Measurements from ENCODE around the gene PDHX.

GRCh38 chr11:34916015-34916842 is at the start of gene PDHX, which contains the start of gene APIP:
- TF ChIP-seq REST (IDR thresholded peaks at IDR 0.05; ENCODE audit: low read depth) (no peak), EP300 (IDR thresholded peaks at IDR 0.05; ENCODE audit: borderline replicate concordance) (no peak; the same call in 1 of the 2 replicates), RAD21 (IDR thresholded peaks at IDR 0.05; ENCODE audit: low read depth) (no peak), MAX (IDR thresholded peaks at IDR 0.05) (peak; percentile 45), TAF1 (IDR thresholded peaks at IDR 0.05; ENCODE audit: low read depth) (peak; percentile 76), CEBPB (IDR thresholded peaks at IDR 0.05) (no peak), YY1 (IDR thresholded peaks at IDR 0.05; ENCODE audit: low read depth) (peak; percentile 98), EGR1 (IDR thresholded peaks at IDR 0.05) (no peak), TEAD4 (IDR thresholded peaks at IDR 0.05) (peak; percentile 14; the same call in 1 of the 2 replicates), CREB1 (IDR thresholded peaks at IDR 0.05; ENCODE audit: low read depth) (no peak), ZBTB7A (IDR thresholded peaks at IDR 0.05; ENCODE audit: low read depth) (peak; percentile 2; the same call in 1 of the 2 replicates)

Measured in Ishikawa (cell line).